ENCODE measurements around the gene CCL16.

DNA sequence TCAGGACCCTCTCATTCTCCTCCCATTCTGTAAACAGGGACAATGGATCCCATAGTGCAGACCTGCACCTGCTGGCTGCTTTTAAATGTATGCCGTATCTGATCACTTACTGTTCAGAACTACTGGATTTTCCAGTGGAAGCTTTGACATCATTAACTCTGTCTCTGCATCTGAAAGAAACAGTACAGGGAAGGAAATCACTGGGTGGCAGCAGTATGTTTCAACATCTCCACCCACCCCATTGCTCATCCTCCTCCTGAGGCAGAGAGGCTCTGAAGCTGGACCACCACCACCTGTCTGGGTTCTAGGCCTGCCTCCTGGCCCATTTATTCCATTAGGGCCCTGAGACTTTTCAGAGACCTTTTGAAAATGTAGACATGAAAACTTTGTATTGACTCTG is 17.5 kb upstream of the CCL16 start:
- TF ChIP-seq POLR2AphosphoS5 (IDR thresholded peaks at IDR 0.05) (no peak), POLR2A (IDR thresholded peaks at IDR 0.05) (no peak)
